Panc1 (cell line): ENCODE data around the gene SNCG. TPM values are rescaled to one million over a fixed set of nuclear protein-coding genes. Genes with fewer than 3 reads are reported as not detected.
"Not testable (repeated sequence)": the region's sequence is repeated elsewhere in the genome, so short reads cannot be mapped to it uniquely, and the experiment has no call there.

Experiments used
- ATAC-seq: fragments of 200-7000 bp; cut with Tn5 transposase; 2 replicates; pipeline ENCODE4 v1.9.1; 2020; ENCODE audit warnings: mild to moderate bottlenecking, moderate library complexity
- BruUV-seq: library from RNA; stranded (reverse); fragments of 400-500 nt; replicated peaks from 2 replicates; lab custom pipeline; 2021; lab: Mats Ljungman, UMichigan
- CTCF ChIA-PET: fragments of 300-600 bp; sonication (Branson Sonifier 250); formaldehyde crosslinking; loops from one replicate; lab custom pipeline; 2022; ENCODE audit warnings: antibody characterized with exemption; lab: Charles Lee
- POLR2A ChIA-PET: fragments of 300-600 bp; sonication (Branson Sonifier 250); formaldehyde crosslinking; loops from one replicate; lab custom pipeline; 2022; ENCODE audit warnings: antibody characterized with exemption; lab: Charles Lee
- DNase-seq: peaks from one replicate; pipeline ENCODE4 v3.0.0-alpha.2; 2010; ENCODE audit warnings: low read depth, low spot score
- H3K27ac ChIP-seq: 2 replicates; pipeline ENCODE4 v1.5.1; 2011; ENCODE audit warnings: mild to moderate bottlenecking, low read length, inconsistent platforms
- H3K27me3 ChIP-seq: fragments of 200-500 bp; sonication (Bioruptor generic); 2 replicates; pipeline ENCODE4 v1.6.0; 2014; ENCODE audit warnings: low read length, inconsistent platforms; ENCODE audit not compliant: control insufficient read depth, insufficient read depth
- H3K36me3 ChIP-seq: fragments of 200-500 bp; sonication (Bioruptor generic); 2 replicates; pipeline ENCODE4 v1.5.1; 2014; ENCODE audit warnings: inconsistent platforms, mild to moderate bottlenecking, low read length, moderate library complexity; ENCODE audit not compliant: control insufficient read depth, insufficient read depth
- H3K4me1 ChIP-seq: 2 replicates; pipeline ENCODE4 v1.5.1; 2011; ENCODE audit warnings: inconsistent platforms, mild to moderate bottlenecking, low read length, moderate library complexity; ENCODE audit not compliant: control insufficient read depth, insufficient read depth
- H3K4me3 ChIP-seq, 2 experiments: 2 replicates each; pipeline ENCODE4 v1.5.1; 2011 to 2012; ENCODE audit warnings: low read depth in 2 of 2, low read length in 2 of 2, mild to moderate bottlenecking in 2 of 2, inconsistent platforms in 1 of 2, moderate library complexity in 1 of 2
- H3K9me3 ChIP-seq: fragments of 200-500 bp; sonication (Bioruptor generic); 2 replicates; pipeline ENCODE4 v1.5.1; 2014; ENCODE audit warnings: low read depth, mild to moderate bottlenecking, inconsistent platforms, low read length, moderate library complexity; ENCODE audit not compliant: control insufficient read depth, insufficient read depth
- POLR2AphosphoS5 ChIP-seq: IDR thresholded peaks from 2 replicates; pipeline ENCODE4 v1.6.1; 2012; ENCODE audit warnings: mild to moderate bottlenecking, low read depth, low read length, moderate library complexity
- TCF7L2 ChIP-seq: IDR thresholded peaks from 2 replicates; pipeline ENCODE4 v1.6.1; 2011; ENCODE audit warnings: mild to moderate bottlenecking, low read depth, low read length, inconsistent platforms
- in situ Hi-C: cut with HindIII; loops from 2 replicates; pipeline ENCODE4 v1.10.0; 2016; ENCODE audit warnings: low sequenced_read_pairs, low pct_unique_long_range_greater_than_20kb
- intact Hi-C: fragments of 100-400 bp; cut with micrococcal nuclease; formaldehyde crosslinking; loops from one replicate; pipeline ENCODE4 v1.10.0; 2022; ENCODE audit not compliant: unreplicated experiment
- total RNA-seq: library from RNA; stranded (reverse); gene quantifications from one replicate; pipeline ENCODE4 v1.2.1, GENCODE V29; 2021; ENCODE audit not compliant: unreplicated experiment
- TF ChIP-seq, protein P1 (sequence below), 2 experiments: IDR thresholded peaks; 2 replicates each; pipeline ENCODE4 v1.6.1; 2011 to 2012; ENCODE audit warnings: low read depth in 2 of 2, control low read depth in 1 of 2, low read length in 1 of 2, mild to moderate bottlenecking in 1 of 2, moderate library complexity in 1 of 2; ENCODE audit not compliant: insufficient read depth in 1 of 2
- TF ChIP-seq, protein P2 (sequence below): fragments of 450-650 bp; IDR thresholded peaks from 2 replicates; pipeline ENCODE4 v1.5.1; 2017; ENCODE audit warnings: mild to moderate bottlenecking

The SNCG gene
- total RNA-seq, 1 experiment from 2014 or later, result 5.2 TPM

DNA sequence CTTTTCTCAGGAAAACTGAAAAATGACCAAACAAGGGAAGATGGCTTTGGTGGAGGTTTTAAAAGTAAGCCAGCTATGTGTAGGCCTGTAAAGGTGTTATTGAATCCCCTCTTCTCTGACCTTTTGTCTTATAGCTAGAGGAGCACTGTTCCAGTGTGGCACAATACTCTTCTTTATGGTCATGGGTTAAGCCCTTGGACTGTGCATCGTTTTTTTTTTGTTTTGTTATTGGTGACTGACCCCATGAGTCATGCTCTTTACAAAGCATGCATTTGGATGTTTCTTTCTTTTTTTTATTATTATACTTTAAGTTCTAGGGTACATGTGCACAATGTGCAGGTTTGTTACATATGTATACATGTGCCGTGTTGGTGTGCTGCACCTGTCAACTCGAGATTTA lies 42.1 kb downstream of the SNCG start:
- intact Hi-C loops (no loop called here), in situ Hi-C loops (no loop called here)
- Histone ChIP-seq H3K4me3 (no peak overlapping the region), H3K27me3 (no peaks in the 10 kb centered on the region), H3K9me3 (no peaks in the 10 kb centered on the region), H3K36me3 (no peaks in the 10 kb centered on the region), H3K27ac (no peak overlapping the region), H3K4me1 (no peaks in the 10 kb centered on the region)
- TF ChIP-seq, protein P1, sequence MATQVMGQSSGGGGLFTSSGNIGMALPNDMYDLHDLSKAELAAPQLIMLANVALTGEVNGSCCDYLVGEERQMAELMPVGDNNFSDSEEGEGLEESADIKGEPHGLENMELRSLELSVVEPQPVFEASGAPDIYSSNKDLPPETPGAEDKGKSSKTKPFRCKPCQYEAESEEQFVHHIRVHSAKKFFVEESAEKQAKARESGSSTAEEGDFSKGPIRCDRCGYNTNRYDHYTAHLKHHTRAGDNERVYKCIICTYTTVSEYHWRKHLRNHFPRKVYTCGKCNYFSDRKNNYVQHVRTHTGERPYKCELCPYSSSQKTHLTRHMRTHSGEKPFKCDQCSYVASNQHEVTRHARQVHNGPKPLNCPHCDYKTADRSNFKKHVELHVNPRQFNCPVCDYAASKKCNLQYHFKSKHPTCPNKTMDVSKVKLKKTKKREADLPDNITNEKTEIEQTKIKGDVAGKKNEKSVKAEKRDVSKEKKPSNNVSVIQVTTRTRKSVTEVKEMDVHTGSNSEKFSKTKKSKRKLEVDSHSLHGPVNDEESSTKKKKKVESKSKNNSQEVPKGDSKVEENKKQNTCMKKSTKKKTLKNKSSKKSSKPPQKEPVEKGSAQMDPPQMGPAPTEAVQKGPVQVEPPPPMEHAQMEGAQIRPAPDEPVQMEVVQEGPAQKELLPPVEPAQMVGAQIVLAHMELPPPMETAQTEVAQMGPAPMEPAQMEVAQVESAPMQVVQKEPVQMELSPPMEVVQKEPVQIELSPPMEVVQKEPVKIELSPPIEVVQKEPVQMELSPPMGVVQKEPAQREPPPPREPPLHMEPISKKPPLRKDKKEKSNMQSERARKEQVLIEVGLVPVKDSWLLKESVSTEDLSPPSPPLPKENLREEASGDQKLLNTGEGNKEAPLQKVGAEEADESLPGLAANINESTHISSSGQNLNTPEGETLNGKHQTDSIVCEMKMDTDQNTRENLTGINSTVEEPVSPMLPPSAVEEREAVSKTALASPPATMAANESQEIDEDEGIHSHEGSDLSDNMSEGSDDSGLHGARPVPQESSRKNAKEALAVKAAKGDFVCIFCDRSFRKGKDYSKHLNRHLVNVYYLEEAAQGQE (IDR thresholded peaks at IDR 0.05; ENCODE audit: insufficient read depth in 1 of 2, low read depth in 2 of 2, low read length in 1 of 2), result no peak
- TF ChIP-seq TCF7L2 (no peak), POLR2AphosphoS5 (no peak)
- TF ChIP-seq, protein P2, sequence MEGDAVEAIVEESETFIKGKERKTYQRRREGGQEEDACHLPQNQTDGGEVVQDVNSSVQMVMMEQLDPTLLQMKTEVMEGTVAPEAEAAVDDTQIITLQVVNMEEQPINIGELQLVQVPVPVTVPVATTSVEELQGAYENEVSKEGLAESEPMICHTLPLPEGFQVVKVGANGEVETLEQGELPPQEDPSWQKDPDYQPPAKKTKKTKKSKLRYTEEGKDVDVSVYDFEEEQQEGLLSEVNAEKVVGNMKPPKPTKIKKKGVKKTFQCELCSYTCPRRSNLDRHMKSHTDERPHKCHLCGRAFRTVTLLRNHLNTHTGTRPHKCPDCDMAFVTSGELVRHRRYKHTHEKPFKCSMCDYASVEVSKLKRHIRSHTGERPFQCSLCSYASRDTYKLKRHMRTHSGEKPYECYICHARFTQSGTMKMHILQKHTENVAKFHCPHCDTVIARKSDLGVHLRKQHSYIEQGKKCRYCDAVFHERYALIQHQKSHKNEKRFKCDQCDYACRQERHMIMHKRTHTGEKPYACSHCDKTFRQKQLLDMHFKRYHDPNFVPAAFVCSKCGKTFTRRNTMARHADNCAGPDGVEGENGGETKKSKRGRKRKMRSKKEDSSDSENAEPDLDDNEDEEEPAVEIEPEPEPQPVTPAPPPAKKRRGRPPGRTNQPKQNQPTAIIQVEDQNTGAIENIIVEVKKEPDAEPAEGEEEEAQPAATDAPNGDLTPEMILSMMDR, result no peak
- no TSS peak for BruUV-seq
- DNase-seq, result no peak
- no peak for ATAC-seq
- ChIA-PET POLR2A (no interaction called here), CTCF (no interaction called here)

DNA sequence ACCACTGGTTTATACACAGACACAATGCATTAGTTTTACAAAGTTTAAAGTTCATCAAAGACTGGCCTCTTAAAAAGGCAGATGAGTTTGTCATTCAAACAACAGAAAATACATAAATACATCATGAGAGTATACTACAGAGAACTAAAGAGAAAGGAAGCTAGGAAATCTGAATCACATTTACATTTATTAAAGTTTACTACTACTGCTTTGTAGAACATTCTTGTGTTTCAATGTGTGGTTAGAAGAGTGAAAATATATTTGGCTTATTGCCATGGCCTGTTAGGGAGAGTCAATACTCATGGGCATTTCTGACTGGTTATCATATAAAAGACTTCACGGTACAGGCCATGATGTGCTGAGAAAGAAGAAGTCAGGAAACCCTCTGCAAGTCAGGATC lies 48.7 kb downstream of the SNCG start:
- CTCF ChIA-PET, H3K27me3 ChIP-seq, H3K36me3 ChIP-seq, intact Hi-C loops, H3K4me1 ChIP-seq, in situ Hi-C loops, POLR2A ChIA-PET, H3K9me3 ChIP-seq, BruUV-seq, H3K27ac ChIP-seq, H3K4me3 ChIP-seq, ATAC-seq, DNase-seq: not testable (repeated sequence)

DNA sequence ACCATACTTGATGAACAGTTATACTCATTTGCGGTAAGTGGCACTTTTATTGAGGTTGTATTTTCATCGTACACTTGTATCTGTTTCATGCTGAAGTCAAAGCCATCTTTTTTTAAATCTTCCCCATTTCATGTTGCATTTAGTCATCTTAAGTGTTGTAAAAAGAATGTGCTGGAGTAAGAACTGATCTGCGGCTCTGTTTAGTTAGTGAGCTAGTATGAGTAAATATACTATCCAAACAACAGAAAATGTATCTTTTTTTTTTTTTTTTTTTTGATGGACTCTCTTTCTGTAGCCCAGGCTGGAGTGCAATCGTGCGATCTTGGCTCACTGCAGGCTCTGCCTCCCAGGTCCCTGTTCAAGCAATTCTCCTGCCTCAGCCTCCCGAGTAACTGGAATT lies 49.3 kb downstream of the SNCG start:
- in situ Hi-C loops, H3K27me3 ChIP-seq, ATAC-seq, H3K9me3 ChIP-seq, intact Hi-C loops, CTCF ChIA-PET, POLR2A ChIA-PET, H3K27ac ChIP-seq, H3K4me1 ChIP-seq, H3K4me3 ChIP-seq, H3K36me3 ChIP-seq, DNase-seq, BruUV-seq: not testable (repeated sequence)

DNA sequence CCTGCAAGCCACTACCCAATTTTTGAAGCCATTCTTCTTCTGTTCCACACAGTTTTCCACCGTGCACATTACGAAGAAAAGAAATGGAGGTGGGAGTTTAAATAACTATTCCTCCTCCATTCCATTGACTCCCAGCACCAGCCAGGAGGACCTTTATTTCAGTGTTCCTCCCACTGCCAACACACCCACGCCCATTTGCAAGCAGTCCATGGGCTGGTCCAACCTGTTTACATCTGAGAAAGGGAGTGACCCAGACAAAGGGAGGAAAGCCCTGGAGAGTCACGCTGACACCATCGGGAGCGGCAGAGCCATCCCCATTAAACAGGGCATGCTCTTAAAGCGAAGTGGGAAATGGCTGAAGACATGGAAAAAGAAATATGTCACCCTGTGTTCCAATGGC lies 49.9 kb downstream of the SNCG start:
- POLR2A ChIA-PET, CTCF ChIA-PET, ATAC-seq, H3K27me3 ChIP-seq, H3K27ac ChIP-seq, intact Hi-C loops, H3K4me1 ChIP-seq, H3K36me3 ChIP-seq, BruUV-seq, DNase-seq, H3K4me3 ChIP-seq, in situ Hi-C loops, H3K9me3 ChIP-seq: not testable (repeated sequence)

DNA sequence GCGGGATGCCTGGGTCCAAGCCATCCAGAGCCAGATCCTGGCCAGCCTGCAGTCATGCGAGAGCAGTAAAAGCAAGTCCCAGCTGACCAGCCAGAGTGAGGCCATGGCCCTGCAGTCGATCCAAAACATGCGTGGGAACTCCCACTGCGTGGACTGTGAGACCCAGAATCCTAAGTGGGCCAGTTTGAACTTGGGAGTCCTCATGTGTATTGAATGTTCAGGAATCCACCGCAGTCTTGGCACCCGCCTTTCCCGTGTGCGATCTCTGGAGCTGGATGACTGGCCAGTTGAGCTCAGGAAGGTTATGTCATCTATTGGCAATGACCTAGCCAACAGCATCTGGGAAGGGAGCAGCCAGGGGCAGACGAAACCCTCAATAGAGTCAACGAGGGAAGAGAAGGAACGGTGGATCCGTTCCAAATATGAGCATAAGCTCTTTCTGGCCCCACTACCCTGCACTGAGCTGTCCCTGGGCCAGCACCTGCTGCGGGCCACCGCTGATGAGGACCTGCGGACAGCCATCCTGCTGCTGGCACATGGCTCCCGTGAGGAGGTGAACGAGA lies 50.8 kb downstream of the SNCG start:
- in situ Hi-C loops, H3K27ac ChIP-seq, POLR2A ChIA-PET, CTCF ChIA-PET, ATAC-seq, H3K4me3 ChIP-seq, BruUV-seq, H3K36me3 ChIP-seq, H3K4me1 ChIP-seq, intact Hi-C loops, DNase-seq, H3K27me3 ChIP-seq, H3K9me3 ChIP-seq: not testable (repeated sequence)
